Smooth muscle cell (in vitro differentiated cells): ENCODE data around the gene HRAS. TPM values are rescaled to one million over a fixed set of nuclear protein-coding genes. Genes with fewer than 3 reads are reported as not detected.

Experiments used
- DNase-seq: peaks from one replicate; lab custom pipeline; 2025; ENCODE audit not compliant: unreplicated experiment; lab: John Stamatoyannopoulos, UW
- H2AFZ ChIP-seq: fragments of 200-600 bp; sonication (generic); 2 replicates; pipeline ENCODE4 v1.6.0; 2016; ENCODE audit warnings: antibody characterized with exemption, low read depth, mild to moderate bottlenecking
- H3F3A ChIP-seq: fragments of 200-600 bp; sonication (generic); 2 replicates; pipeline ENCODE4 v1.6.0; 2017; ENCODE audit warnings: antibody characterized with exemption, low read depth
- H3K27ac ChIP-seq: fragments of 200-600 bp; sonication (generic); 2 replicates; pipeline ENCODE4 v1.5.1; 2016; ENCODE audit warnings: low read depth, mild to moderate bottlenecking
- H3K27me3 ChIP-seq: fragments of 200-600 bp; sonication (generic); 2 replicates; pipeline ENCODE4 v1.6.1; 2016; ENCODE audit warnings: low read depth, mild to moderate bottlenecking
- H3K36me3 ChIP-seq: fragments of 200-600 bp; sonication (generic); 2 replicates; pipeline ENCODE4 v1.5.1; 2016; ENCODE audit warnings: low read depth
- H3K4me1 ChIP-seq: fragments of 200-600 bp; sonication (generic); 2 replicates; pipeline ENCODE4 v1.5.1; 2016; ENCODE audit warnings: low read depth
- H3K4me2 ChIP-seq: fragments of 200-600 bp; sonication (generic); 2 replicates; pipeline ENCODE4 v1.6.0; 2016; ENCODE audit warnings: mild to moderate bottlenecking
- H3K4me3 ChIP-seq: fragments of 200-600 bp; sonication (generic); 2 replicates; pipeline ENCODE4 v1.5.1; 2016; ENCODE audit warnings: mild to moderate bottlenecking
- H3K79me2 ChIP-seq: fragments of 200-600 bp; sonication (generic); 2 replicates; pipeline ENCODE4 v1.6.0; 2016; ENCODE audit warnings: low read depth, mild to moderate bottlenecking
- H3K9ac ChIP-seq: fragments of 200-600 bp; sonication (generic); 2 replicates; pipeline ENCODE4 v1.6.0; 2016; ENCODE audit warnings: low read depth
- H3K9me3 ChIP-seq: fragments of 200-600 bp; sonication (generic); replicated peaks from 2 replicates; pipeline ENCODE4 v1.5.1; 2016; ENCODE audit warnings: low read depth
- H4K20me1 ChIP-seq: fragments of 200-600 bp; sonication (generic); 2 replicates; pipeline ENCODE4 v1.6.0; 2016; ENCODE audit warnings: low read depth
- CTCF ChIP-seq: fragments of 200-600 bp; sonication (generic); IDR thresholded peaks from 2 replicates; pipeline ENCODE4 v1.5.1; 2017; ENCODE audit warnings: borderline replicate concordance, mild to moderate bottlenecking, antibody characterized with exemption; ENCODE audit not compliant: insufficient read depth, poor library complexity, severe bottlenecking
- WGBS: methylation state at CpG from one replicate; pipeline ENCODE4 v1.1.7; 2016; ENCODE audit warnings: low lambda C conversion rate; 5-methylcytosine and 5-hydroxymethylcytosine counted together
- polyA plus RNA-seq: library from polyadenylated mRNA; unstranded; fragments of >200 nt; fragmentation: Nextera tagmentation; extraction: Ambion mirVana; gene quantifications from 2 replicates; pipeline ENCODE4 v1.2.1, GENCODE V29; 2016
- total RNA-seq: library from RNA; depleted of rRNA; stranded (reverse); fragments of >200 nt; gene quantifications from 2 replicates; pipeline ENCODE4 v1.2.3, GENCODE V29; 2014

The HRAS gene
- total and polyA plus RNA-seq, 2 experiments from 2014 or later, result 39.9 to 59.1 TPM

GRCh38 chr11:508956-509355 is 26.4 kb downstream of the HRAS start:
- WGBS, result 94% methylated on average over 5 of the region's 5 CpGs
- Histone ChIP-seq H3K4me2 (no peak overlapping the region), H2AFZ (no peak overlapping the region), H3K27me3 (no peaks in the 10 kb centered on the region), H4K20me1 (peaks cover 4% of the 10 kb centered on the region), H3K9ac (no peak overlapping the region), H3K4me3 (no peak overlapping the region), H3K27ac (no peak overlapping the region), H3K79me2 (peaks cover 27% of the 10 kb centered on the region), H3F3A (no peaks in the 10 kb centered on the region), H3K9me3 (no peaks in the 10 kb centered on the region), H3K36me3 (no peaks in the 10 kb centered on the region), H3K4me1 (peaks cover 9% of the 10 kb centered on the region)
- DNase-seq, result no peak
- TF ChIP-seq CTCF, result no peak

GRCh38 chr11:507727-508515 is 27.5 kb downstream of the HRAS start:
- Histone ChIP-seq H3K36me3 (no peaks in the 10 kb centered on the region), H3K4me1 (peaks cover 9% of the 10 kb centered on the region), H4K20me1 (peaks cover 4% of the 10 kb centered on the region), H3K9ac (peak overlapping the region; percentile 99), H3K27me3 (no peaks in the 10 kb centered on the region), H2AFZ (no peak overlapping the region), H3K4me2 (peak overlapping the region; percentile 95), H3K79me2 (peaks cover 36% of the 10 kb centered on the region), H3K4me3 (peak overlapping the region; percentile 75), H3F3A (no peaks in the 10 kb centered on the region), H3K27ac (peak overlapping the region; percentile 99), H3K9me3 (no peaks in the 10 kb centered on the region)
- TF ChIP-seq CTCF, result no peak
- no peak for DNase-seq
- WGBS, result 35% methylated on average over 45 of the region's 45 CpGs

GRCh38 chr11:506995-507726 is 28.2 kb downstream of the HRAS start, which contains the start of gene RNH1:
Gene RNH1 (minus strand): TSS chr11:507242. CDS start chr11:502162, 5,080 bp downstream.
- Histone ChIP-seq H3K4me2 (peak within 1 kb of the TSS; percentile 95), H2AFZ (no peak within 1 kb of the TSS), H3K4me1 (peaks cover 9% of the 10 kb centered on the region), H3K79me2 (peaks cover 42% of the 10 kb centered on the region), H3K27ac (peak within 1 kb of the TSS; percentile 99), H3K36me3 (no peaks in the 10 kb centered on the region), H3F3A (no peaks in the 10 kb centered on the region), H3K9me3 (no peaks in the 10 kb centered on the region), H3K4me3 (peak within 1 kb of the TSS; percentile 75), H4K20me1 (peaks cover 12% of the 10 kb centered on the region), H3K9ac (peak within 1 kb of the TSS; percentile 99), H3K27me3 (no peaks in the 10 kb centered on the region)
- peak; percentile 100 for DNase-seq
- TF ChIP-seq CTCF, result no peak
- under 1% methylated on average over 68 of the region's 93 CpGs for WGBS
